GM18526 (cell line): ENCODE results near the gene B4GAT1.

ENCODE experiments used
- POLR2A ChIP-seq: IDR thresholded peaks from 3 replicates; pipeline ENCODE4 v1.6.1; 2011; ENCODE audit not compliant: insufficient read length; ENCODE audit errors: extremely low read depth

B4GAT1 gene

DNA sequence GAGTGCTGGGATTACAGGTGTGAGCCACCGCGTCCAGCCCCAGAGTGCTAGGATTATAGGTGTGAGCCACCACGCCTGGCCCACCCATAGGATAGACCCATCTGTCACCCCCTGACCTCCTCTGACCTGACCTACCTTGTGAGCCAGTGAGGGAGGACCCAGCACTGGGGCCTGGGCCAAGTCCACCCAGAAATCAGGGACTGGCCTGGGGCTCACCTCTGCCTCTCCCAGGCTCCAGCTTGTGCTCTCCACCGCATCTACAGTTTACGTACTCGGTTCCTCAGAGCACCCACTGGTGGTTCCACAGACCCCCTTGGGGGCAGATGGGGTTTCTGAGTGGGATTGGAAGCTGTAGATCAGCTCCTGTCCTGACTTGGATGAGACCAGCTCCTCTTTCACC is 17.7 kb upstream of the B4GAT1 start:
- TF ChIP-seq POLR2A: no peak

DNA sequence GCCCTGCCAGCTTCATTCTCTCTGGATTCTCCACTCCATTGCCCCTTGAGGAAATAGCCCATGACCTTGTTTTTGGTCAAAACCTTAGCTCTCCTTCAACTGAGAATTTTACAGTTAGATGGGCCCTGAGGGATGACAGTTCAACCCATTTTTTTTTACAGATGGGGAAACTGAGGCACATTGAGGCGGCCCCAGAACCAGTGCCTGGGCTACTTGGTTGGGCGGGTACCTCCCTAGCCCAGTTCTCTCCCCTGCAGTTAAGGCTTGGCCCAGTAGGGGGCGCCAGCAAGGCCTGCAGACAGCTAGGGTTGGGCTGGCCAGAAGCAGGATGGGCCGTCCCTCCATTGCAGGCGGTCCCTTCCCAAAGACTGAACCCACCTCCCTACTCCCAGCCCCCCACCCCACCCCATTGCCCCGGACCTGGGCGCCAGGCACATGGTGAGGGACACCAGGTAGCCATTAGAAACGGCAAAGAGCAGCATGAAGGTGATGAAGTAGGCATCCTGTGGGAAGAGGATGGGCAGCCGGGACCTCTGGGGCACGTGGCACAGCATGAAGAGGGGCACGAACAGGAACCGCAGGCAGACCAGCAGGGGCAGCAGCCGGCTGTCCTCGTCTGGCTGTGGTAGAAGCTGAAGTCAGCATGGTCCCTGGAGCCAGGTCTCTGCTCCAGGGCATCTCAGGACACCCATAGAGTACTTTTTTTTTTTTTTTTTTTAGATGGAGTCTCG is 16.5 kb upstream of the B4GAT1 start:
- TF ChIP-seq POLR2A: no peak

DNA sequence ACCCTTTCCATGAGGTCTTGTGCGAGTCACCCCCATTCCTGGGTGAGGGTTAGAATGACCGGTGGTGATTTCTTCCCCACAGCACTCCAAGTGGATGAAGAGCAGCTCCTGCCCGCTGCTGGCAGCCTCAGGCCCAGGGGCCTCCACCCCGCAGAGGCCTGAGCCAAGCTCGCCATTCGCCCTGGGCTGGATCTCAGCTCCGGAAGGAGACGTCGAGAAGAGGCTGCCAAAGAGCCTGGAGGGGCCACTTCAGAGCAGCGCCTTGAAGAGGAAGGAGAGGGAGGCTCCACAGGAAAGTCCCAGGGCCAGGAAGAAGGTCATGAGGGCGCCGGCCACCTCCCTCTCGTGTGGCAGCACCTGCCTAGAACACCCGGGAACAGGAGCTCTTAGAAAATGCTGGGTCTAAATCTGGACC is 15.8 kb upstream of the B4GAT1 start:
- no peak for TF ChIP-seq POLR2A

DNA sequence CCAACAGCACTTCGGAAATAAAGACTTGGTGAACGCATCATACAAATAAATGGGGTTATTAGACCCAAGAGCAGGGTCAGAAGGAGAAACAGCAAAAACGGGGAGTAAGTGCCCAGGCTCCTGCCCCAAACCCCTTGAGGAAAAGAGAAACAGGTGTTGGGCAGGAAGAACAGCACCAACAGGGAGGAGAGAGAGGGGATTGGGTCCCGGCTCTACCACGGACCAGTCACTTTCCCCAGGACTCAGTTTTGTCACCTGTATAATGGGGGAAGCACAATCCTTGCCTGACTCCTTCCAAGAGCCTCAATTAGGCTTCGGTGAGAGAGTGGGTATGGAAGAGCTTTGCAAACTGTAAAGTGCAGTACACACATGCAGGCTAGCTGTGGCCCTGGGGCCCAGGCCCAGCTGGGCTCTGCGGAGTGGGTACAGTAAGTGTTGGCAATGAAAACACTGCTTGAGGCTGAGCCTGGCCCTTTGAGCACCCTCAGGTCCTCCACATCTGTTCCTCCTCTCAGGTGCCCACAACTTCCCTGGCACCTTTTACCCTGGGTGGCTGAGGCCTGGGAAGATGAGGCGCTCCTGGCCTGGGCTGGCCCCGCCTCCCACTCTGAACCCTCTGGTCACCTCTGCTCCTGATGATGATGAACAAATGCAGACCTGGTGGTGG is 15.2 kb upstream of the B4GAT1 start:
- TF ChIP-seq POLR2A: no peak

DNA sequence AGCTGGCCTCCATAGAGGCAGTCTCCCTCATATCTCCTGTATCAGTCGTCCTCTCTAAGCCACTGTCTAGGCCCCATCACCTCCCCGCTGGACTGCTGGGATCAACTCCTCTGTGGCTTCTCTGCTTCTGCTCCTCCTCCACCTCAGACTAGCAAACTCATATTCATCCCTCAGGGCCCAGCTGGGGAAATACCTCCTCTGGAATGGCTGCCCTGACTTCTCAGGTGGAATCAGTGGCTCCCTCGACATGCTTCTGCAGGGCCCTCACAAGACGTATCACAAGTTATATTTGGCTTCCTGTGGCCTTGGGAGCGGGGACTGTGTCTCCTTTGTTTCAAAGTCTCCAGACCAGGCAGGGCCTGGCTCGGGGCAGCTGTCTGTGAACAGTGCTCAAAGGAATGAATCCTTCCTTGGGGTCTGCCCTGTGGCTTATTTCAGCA is 14.1 kb upstream of the B4GAT1 start:
- TF ChIP-seq POLR2A: no peak

DNA sequence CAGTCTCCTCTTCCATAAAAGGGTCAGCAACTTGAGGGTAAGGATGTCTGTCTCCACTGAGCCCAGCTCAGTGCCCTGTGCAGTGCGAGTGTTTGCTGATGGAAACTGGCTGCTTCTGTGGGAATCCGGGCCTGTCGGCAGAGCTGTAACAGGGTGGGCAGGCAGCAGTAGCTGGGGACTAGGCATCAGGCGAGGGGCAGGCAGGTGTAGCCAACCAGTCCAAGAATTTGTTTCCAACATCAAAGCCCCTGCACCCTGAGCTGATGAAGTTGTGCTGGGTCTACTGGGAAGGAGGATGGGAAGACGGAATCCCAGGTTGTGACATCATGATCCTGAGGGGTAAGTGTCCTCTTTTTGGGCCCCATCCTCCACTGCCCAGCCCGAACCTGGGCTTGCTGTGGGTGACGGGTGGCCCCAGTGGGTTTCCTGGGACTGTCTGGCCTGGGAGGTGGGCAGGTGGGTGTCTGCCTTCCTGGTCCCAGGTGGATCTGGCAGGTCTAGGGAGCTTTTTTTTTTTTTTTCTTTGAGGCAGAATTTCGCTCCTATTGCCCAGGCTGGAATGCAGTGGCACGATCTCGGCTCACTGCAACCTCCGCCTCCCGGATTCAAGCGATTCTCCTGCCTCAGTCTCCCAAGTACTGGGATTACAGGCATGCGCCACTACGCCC is 13.1 kb upstream of the B4GAT1 start:
- TF ChIP-seq POLR2A: no peak

DNA sequence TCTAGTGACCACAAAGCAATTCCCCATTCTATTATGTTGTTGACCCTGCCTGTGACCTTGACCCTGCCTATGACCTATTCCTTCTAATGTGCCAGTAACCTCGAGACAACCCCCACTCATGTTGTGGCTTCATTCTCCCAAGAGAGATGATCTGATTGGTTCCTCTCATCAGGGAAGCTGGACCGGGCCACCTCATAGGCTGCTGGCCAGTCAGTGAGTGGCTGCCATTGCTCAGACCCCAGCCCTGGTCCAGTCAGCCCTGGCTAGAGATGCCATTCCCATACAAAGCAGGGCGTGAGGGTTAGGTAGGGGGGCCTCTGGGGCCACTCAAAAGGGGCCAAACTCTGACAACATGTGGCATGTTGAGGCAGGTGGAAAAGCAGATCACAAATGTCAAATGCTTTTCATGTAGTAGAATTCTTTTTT is 12.2 kb upstream of the B4GAT1 start:
- no peak for TF ChIP-seq POLR2A

DNA sequence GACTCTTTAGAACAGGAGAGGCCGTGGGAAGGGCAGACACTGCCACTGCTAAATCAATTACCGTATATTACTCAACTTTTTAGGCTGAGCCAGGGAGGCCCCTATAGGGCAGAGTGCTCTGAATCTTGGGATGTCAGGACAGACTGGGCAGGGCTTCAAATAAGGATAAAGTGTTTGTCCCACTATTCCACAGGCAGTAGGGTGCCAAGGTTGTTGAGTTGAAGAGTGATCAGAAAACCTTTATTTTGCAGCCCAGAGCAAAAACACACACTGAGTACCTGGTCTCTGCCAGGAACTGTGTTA is 1.6 kb upstream of the B4GAT1 start:
- no peak for TF ChIP-seq POLR2A

DNA sequence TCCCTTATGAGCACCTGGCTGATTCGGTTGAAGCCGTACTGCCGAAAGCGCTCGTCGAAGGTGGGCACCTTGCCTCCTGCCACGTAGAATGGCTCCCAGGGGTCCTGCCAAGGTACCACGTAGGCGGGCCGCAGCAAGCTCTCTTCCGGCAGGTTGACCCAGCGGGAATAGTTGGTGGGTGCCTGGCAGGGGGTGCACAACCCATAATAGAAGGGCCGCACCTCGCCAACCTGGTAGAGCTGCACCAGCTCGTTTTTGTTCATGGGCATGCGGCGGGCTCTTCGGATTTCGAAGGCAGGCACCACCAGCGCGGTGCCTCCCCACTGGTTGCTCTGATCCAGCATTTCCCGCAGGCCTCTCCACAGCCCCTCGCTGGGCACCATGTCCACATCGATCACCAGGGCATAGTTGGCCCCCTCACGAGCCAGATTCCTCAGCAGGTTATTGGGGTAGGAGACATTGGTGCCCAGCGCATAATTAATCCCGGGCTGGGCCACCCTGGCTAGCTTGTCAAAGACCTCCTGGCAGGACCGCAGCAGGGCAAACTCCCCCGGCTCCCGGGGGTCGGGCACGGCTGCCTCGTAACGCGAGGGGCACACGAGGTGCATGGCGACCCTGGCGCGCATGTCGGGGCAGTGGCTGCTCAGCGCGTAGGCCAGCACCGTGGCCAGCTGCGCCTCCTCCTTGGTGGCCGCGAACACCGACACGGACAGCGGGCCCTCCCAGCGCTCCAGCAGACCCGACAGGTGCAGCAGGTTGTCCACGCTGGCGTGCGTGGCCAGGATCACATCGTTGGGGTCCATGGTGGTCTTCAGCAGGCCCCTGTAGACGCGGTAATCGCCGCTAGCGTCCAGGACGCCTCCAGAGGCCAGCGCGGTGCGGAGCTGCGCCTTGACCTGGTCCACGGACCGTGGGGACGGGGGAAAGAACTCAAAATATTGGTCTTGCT is 679 bp downstream of the B4GAT1 start:
- TF ChIP-seq POLR2A: no peak

DNA sequence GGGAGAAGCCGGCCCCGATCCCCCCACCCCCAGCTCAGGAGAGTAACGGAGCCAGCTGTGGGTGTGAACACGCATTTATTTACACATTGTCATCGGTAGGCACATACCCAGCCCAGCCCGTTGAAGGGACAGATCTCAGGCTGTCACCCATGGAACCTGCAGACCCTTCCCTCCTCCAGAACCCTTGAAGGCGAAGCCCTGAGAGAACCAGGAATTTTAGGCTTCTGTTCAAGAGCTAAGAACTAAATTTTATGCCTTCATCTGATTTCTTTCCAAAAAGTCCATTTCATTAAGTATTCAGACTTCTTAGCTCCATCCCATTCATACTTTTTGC is 2.1 kb downstream of the B4GAT1 start:
- no peak for TF ChIP-seq POLR2A

DNA sequence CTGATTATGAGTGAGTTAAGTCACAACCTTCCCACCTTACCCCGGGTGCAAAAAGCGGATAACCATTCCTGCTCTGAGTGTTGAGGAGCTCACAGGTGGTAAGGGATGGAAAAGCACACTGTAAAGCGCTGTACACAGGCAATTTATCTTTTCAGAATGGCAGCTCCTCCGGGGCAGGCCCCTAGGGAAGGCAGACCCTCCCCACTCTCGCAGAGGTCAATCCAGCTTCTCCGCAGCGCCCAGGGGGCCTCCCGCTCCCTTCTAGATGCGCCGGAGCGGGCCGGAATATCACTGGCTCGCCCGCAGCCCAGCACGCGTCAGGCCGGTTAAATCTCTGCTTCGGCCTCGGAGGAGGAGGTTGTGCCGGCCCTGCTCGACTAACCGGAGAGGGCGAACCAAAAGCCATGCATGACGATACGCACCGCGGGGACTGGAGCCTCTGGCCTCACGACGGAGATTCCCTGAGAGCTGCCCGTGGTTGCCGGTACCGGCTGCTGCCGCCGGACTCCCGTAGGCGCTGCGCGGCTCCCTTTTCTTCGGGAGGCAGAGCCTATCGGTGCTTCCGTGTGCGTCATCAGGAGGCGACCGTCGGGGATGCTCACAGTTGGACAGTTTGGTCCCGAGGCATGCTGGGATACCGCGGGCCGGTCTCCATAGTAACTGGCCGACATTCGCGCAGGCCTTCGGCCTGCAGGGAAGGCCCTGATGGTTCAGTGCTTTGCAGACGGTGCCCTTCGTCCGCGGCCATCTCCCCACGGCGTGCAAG is 2.7 kb downstream of the B4GAT1 start, which contains the start of gene BRMS1:
Gene BRMS1 (minus strand): TSS at position 555 of the 766 bp plus-strand sequence. CDS start 2,870 bp downstream, outside the sequence.
- peak; percentile 95 for TF ChIP-seq POLR2A

DNA sequence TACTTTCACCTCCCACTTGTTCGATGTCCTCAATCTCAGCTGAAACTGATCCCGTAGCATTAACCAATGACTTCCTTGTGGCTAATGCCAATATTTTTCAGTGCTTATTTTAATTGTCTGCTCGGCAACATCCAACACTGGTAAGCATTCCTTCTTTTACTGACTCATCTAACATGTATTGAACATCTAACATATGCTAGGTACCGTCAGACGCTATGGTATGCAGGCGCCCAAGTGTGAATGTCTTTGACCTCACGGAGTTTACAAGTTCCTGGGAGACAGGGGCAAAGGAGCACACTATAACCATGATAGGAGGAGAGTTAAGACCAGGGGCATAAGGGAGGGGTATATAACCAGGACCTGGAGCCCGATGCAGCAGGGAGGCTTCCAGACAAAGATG is 4.3 kb downstream of the B4GAT1 start:
- TF ChIP-seq POLR2A: no peak

DNA sequence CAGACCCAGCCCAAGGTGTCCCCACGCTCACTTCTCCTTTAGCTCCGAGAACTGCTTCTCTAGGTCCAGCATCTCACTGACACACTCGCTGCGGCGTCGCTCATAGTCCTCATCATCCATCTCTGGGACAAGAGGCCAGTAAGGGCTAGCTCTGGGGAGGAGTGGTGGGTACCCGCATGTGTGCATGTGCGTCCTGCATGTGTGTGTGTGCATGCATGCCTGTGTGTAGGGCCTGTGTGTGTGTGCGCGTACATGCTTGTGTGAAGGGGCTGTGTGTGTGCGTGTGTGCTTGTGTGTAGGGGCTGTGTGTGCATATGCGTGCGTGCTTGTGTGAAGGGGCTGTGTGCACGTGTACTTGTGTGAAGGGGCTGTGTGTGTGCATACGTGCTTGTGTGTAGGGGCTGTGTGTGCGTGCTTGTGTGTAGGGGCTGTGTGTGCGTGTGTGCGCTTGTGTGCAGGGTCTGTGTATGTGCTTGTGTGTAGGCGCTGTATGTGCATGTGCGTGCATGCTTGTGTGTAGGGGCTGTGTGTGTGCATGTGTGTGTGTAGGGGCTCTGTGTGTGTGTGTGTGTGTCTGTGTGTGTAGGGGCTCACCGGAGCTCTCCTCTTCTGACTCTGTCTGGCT is 5.8 kb downstream of the B4GAT1 start:
- no peak for TF ChIP-seq POLR2A
